K562 (cell line): ENCODE data around the gene ARL14EPL. TPM values are rescaled to one million over a fixed set of nuclear protein-coding genes. Genes with fewer than 3 reads are reported as not detected.

Experiments used
- CBFA2T3 ChIP-seq: fragments of 450-650 bp; IDR thresholded peaks from 2 replicates; pipeline ENCODE4 v1.6.1; 2017
- CGGBP1 ChIP-seq: fragments of 250-450 bp; sonication (Bioruptor Pico); IDR thresholded peaks from 2 replicates; pipeline ENCODE4 v1.9.0; 2021; ENCODE audit warnings: mild to moderate bottlenecking
- ESRRA ChIP-seq: fragments of 450-650 bp; IDR thresholded peaks from 2 replicates; pipeline ENCODE4 v1.6.1; 2014; ENCODE audit warnings: low read depth, mild to moderate bottlenecking, moderate library complexity, borderline replicate concordance
- ETS2 ChIP-seq: IDR thresholded peaks from 2 replicates; pipeline ENCODE4 v1.6.1; 2016; ENCODE audit warnings: borderline replicate concordance, missing genetic modification characterization, mild to moderate bottlenecking, moderate library complexity, missing compliant biosample characterization; ENCODE audit not compliant: poor library complexity, severe bottlenecking
- HEY1 ChIP-seq: fragments of 250-450 bp; sonication (Bioruptor Pico); IDR thresholded peaks from 2 replicates; pipeline ENCODE4 v1.5.0; 2020; ENCODE audit warnings: mild to moderate bottlenecking, moderate library complexity, borderline replicate concordance
- HIVEP1 ChIP-seq: fragments of 250-450 bp; sonication (Bioruptor Pico); IDR thresholded peaks from 2 replicates; pipeline ENCODE4 v1.4.0; 2020; ENCODE audit warnings: mild to moderate bottlenecking
- KLF10 ChIP-seq: fragments of 250-450 bp; sonication (Bioruptor Pico); IDR thresholded peaks from 2 replicates; pipeline ENCODE4 v1.6.1; 2021; ENCODE audit warnings: matching md5 sums
- L3MBTL2 ChIP-seq: fragments of 450-650 bp; IDR thresholded peaks from 2 replicates; pipeline ENCODE4 v1.6.1; 2016; ENCODE audit warnings: mild to moderate bottlenecking, moderate library complexity
- LEF1 ChIP-seq: fragments of 450-650 bp; IDR thresholded peaks from 2 replicates; pipeline ENCODE4 v1.6.1; 2016; ENCODE audit warnings: mild to moderate bottlenecking
- MAFF ChIP-seq: IDR thresholded peaks from 2 replicates; pipeline ENCODE4 v1.6.1; 2012; ENCODE audit warnings: low read length, improper control_type of control experiment
- MAFK ChIP-seq: IDR thresholded peaks from 2 replicates; pipeline ENCODE4 v1.6.1; 2011; ENCODE audit warnings: low read length, improper control_type of control experiment
- POU5F1 ChIP-seq: fragments of 150-350 bp; IDR thresholded peaks from 2 replicates; pipeline ENCODE4 v1.6.1; 2014; ENCODE audit warnings: borderline replicate concordance, low read length, low read depth, mild to moderate bottlenecking; ENCODE audit not compliant: partially characterized antibody
- PPARD ChIP-seq: fragments of 250-450 bp; sonication (Bioruptor Pico); IDR thresholded peaks from 2 replicates; pipeline ENCODE4 v1.8.0; 2022; ENCODE audit warnings: inconsistent platforms, mild to moderate bottlenecking, moderate library complexity
- RAD21 ChIP-seq, 2 experiments: fragments of 250-450 bp in 1 of 2; fragments of 450-650 bp in 1 of 2; sonication (Bioruptor Pico) in 1 of 2; formaldehyde crosslinking in 1 of 2; IDR thresholded peaks in 1 of 2; conservative IDR thresholded peaks in 1 of 2; 2 replicates each; pipeline versions ENCODE4 v1.4.0 to v1.8.0; 2020 to 2022; ENCODE audit warnings: mild to moderate bottlenecking in 2 of 2, moderate library complexity in 1 of 2
- REST ChIP-seq, 2 experiments: fragments of 450-650 bp; formaldehyde crosslinking in 1 of 2; IDR thresholded peaks; 2 replicates each; pipeline versions ENCODE4 v1.4.0 to v1.6.1; 2014 to 2020; ENCODE audit warnings: mild to moderate bottlenecking in 2 of 2, borderline replicate concordance in 1 of 2, low read depth in 1 of 2
- SIN3B ChIP-seq: fragments of 450-650 bp; IDR thresholded peaks from 2 replicates; pipeline ENCODE4 v1.6.1; 2017; ENCODE audit warnings: low read depth, mild to moderate bottlenecking, moderate library complexity
- SMARCB1 ChIP-seq: IDR thresholded peaks from 2 replicates; pipeline ENCODE4 v1.6.1; 2011; ENCODE audit warnings: improper control_type of control experiment, low read depth; ENCODE audit not compliant: insufficient read length
- XRCC5 ChIP-seq: fragments of 200-400 bp; formaldehyde crosslinking; IDR thresholded peaks from 2 replicates; pipeline ENCODE4 v1.6.1; 2017; ENCODE audit warnings: low read depth, mild to moderate bottlenecking, low read length
- ZFP1 ChIP-seq: fragments of 450-650 bp; formaldehyde crosslinking; IDR thresholded peaks from 2 replicates; pipeline ENCODE4 v1.4.0; 2020; ENCODE audit warnings: mild to moderate bottlenecking, mixed read lengths
- ZNF24 ChIP-seq: fragments of 450-650 bp; IDR thresholded peaks from 2 replicates; pipeline ENCODE4 v1.6.1; 2016
- ZNF436 ChIP-seq: fragments of 250-450, 450-650 bp; sonication (Bioruptor Pico); formaldehyde crosslinking; IDR thresholded peaks from 2 replicates; pipeline ENCODE4 v1.7.0; 2020; ENCODE audit warnings: mild to moderate bottlenecking
- polyA plus RNA-seq, 8 experiments: library from polyadenylated mRNA; depleted of rRNA in 4 of 8; stranded (reverse) in 5 of 8; unstranded in 3 of 8; fragments of >200 nt; fragmentation: Nextera tagmentation in 2 of 8; fragmentation: Illumina TruSeq in 1 of 8; extraction: Ambion mirVana in 2 of 8; extraction: Trizol in 1 of 8; gene quantifications; 2 replicates each; pipeline versions ENCODE4 v1.2.1 to v1.2.3, GENCODE V29; 2011 to 2014; ENCODE audit warnings: inconsistent platforms in 1 of 8, missing spikeins in 1 of 8
- total RNA-seq, 7 experiments: library from RNA; depleted of rRNA in 6 of 7; stranded (reverse); fragments of >200 nt in 6 of 7; fragmentation: Illumina TruSeq in 2 of 7; extraction: Trizol in 2 of 7; gene quantifications; 2 replicates each; pipeline versions ENCODE4 v1.2.1 to v1.2.3, GENCODE V29; 2011 to 2021; ENCODE audit warnings: low replicate concordance in 1 of 7

The ARL14EPL gene
- total and polyA plus RNA-seq, 9 of the 15 experiments (the other 6 are each of a cell fraction or from before 2014, with no cell fraction given): 0.06 to 0.14 (median 0.08) TPM; not detected in 5

- TF ChIP-seq REST (IDR thresholded peaks at IDR 0.05; ENCODE audit: borderline replicate concordance) (no peak), REST (CRISPR knock-in tag; IDR thresholded peaks at IDR 0.05; ENCODE audit: low read depth) (peak; percentile 37; the same call in 1 of the 2 replicates), RAD21 (CRISPR knock-in tag; conservative IDR thresholded peaks at IDR 0.05 in 1 of 2, IDR thresholded peaks at IDR 0.05 in 1 of 2) (no peak), KLF10 (CRISPR knock-in tag) (no peak), PPARD (CRISPR knock-in tag) (no peak), HEY1 (CRISPR knock-in tag) (no peak), ESRRA (no peak), SIN3B (peak; percentile 76; the same call in 1 of the 2 replicates), ZFP1 (CRISPR knock-in tag) (no peak), LEF1 (no peak), XRCC5 (no peak), HIVEP1 (CRISPR knock-in tag) (no peak), MAFF (no peak), ETS2 (tag) (no peak), CGGBP1 (CRISPR knock-in tag) (no peak), ZNF24 (peak; percentile 47), MAFK (no peak), ZNF436 (CRISPR knock-in tag) (no peak), POU5F1 (no peak), SMARCB1 (no peak), CBFA2T3 (peak; percentile 39; the same call in 1 of the 2 replicates), L3MBTL2 (peak; percentile 75)
These were observed 52.8 kb downstream of the ARL14EPL start, which contains the start of gene COMMD10 (continued) for GRCh38 chr5:116084871-116085715.
